ENCODE measurements around the gene TMC2.

Gene TMC2

DNA sequence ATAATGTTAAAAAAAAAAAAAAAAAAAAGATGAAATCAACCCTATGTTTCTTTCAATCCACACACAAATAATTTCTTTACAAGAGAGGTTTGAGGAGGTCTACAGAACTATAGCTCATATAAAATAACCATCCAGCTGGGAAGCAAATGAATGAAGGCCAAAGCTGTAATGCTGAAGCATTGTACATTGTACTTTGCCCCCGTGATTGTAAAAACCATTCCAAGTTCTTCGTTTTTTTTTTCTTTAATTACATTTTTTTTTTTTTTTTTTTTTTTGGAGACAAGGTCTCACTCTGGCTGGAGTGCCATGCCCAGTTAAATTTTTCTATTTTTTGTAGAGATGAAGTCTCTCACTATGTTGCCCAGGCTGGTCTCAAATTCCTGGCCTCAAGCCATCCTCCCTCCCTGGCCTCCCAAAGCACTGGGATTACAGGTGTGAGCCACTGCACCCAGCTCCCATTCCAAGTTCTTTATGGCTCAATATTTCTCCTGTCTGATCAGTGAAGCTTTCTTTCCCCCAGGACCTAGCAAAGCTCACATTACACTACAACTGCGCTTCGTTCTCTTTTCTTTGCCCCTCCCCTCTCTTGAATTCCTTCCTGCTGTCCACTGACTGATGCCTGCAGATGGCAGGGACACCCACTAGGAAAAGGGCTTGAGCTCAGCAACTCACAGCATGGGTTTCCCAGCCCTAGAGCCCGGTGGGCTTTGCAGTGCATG is 63.1 kb downstream of the TMC2 start:
- TF ChIP-seq, protein P1, sequence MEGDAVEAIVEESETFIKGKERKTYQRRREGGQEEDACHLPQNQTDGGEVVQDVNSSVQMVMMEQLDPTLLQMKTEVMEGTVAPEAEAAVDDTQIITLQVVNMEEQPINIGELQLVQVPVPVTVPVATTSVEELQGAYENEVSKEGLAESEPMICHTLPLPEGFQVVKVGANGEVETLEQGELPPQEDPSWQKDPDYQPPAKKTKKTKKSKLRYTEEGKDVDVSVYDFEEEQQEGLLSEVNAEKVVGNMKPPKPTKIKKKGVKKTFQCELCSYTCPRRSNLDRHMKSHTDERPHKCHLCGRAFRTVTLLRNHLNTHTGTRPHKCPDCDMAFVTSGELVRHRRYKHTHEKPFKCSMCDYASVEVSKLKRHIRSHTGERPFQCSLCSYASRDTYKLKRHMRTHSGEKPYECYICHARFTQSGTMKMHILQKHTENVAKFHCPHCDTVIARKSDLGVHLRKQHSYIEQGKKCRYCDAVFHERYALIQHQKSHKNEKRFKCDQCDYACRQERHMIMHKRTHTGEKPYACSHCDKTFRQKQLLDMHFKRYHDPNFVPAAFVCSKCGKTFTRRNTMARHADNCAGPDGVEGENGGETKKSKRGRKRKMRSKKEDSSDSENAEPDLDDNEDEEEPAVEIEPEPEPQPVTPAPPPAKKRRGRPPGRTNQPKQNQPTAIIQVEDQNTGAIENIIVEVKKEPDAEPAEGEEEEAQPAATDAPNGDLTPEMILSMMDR (IDR thresholded peaks at IDR 0.05; ENCODE audit: control insufficient read depth, insufficient read depth, low read depth, low read length, missing control alignments): no peak
- no peak overlapping the region for H3K4me3 ChIP-seq (ENCODE audit: control insufficient read depth, low read depth, low read length)
- no peak for DNase-seq (ENCODE audit: low read depth)

DNA sequence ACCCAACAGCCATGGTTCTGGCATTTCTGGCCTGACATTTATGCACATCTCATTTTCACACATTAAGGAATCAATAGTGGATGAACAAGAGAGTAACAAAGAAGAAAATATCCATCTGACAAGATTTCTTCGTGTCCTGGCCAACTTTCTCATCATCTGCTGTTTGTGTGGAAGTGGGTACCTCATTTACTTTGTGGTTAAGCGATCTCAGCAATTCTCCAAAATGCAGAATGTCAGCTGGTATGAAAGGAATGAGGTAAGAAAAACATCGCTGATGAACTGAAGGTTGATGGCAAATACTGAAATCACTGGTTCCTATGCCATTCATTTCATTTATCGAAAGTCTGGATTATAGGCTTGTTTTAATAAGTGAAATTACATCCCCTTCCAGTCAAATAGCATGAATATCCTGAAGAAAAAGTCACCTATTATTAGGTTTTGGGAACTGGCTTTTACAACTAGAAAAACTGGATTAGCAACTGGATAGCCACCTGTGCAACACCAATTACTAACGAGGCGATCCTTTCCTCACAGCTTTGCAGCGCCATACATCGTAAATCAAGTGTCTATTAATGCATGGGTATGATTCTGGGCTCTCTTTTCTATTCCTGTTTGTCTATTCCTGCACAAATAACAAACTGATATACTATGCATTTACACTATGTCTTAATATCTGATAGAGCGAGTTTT is 65.8 kb downstream of the TMC2 start:
- TF ChIP-seq, protein P1 (IDR thresholded peaks at IDR 0.05; ENCODE audit: control insufficient read depth, insufficient read depth, low read depth, low read length, missing control alignments): no peak
- H3K4me3 ChIP-seq (ENCODE audit: control insufficient read depth, low read depth, low read length): no peak overlapping the region
- DNase-seq (ENCODE audit: low read depth): no peak

DNA sequence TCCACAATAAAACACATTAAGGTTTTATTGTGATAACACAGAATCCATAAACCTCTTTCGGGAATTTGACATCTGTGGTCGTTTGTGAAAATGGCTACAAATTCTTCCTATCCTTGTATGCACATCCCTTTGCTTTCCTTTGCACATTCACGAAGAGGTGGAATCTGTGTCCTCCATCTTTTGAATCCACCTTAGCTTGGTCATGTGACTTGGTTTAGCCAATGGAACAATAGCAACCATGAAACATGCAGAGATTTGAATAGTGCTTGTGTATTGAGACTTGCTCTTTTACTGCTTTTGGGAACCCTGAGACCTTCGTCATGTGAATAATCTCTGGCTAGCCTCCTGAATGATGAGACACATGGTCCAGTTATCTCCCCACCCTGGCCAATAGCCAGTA is 66.4 kb downstream of the TMC2 start:
- DNase-seq (ENCODE audit: low read depth): no peak
- TF ChIP-seq, protein P1 (IDR thresholded peaks at IDR 0.05; ENCODE audit: control insufficient read depth, insufficient read depth, low read depth, low read length, missing control alignments): no peak
- H3K4me3 ChIP-seq (ENCODE audit: control insufficient read depth, low read depth, low read length): no peak overlapping the region

DNA sequence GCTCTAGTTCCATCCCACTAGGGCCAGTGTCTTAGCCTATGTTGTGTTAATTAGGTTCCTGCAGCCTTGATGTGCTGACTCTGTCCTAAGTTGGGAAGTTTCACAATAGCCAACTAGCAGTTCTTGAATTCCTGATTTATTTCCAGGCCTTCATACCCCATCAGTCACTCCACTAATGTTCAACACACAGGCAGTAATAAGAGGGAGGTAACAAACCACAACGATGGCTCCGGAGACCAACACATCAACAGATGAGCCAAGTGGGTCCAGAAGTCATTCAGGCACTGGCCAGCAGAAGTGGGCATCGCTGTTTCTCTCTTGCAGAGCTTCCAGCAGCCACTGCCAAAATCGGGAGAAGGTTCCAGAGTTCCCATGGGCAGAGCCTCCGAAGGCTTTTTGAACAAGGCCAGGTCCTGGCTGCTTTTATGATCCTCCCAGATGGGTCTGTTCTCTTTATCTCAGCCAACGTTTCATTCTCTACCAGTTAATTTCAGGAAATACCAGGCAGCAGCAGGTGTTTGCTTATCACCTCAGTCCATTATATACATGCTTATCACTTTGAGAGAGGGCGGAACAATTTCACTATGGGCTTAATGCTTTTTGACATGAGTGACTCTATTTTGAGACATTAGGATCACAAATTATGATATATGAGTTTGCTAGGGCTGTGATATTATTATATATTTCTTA is 67.6 kb downstream of the TMC2 start:
- H3K4me3 ChIP-seq (ENCODE audit: control insufficient read depth, low read depth, low read length): no peak overlapping the region
- TF ChIP-seq, protein P1 (IDR thresholded peaks at IDR 0.05; ENCODE audit: control insufficient read depth, insufficient read depth, low read depth, low read length, missing control alignments): no peak
- DNase-seq (ENCODE audit: low read depth): no peak

DNA sequence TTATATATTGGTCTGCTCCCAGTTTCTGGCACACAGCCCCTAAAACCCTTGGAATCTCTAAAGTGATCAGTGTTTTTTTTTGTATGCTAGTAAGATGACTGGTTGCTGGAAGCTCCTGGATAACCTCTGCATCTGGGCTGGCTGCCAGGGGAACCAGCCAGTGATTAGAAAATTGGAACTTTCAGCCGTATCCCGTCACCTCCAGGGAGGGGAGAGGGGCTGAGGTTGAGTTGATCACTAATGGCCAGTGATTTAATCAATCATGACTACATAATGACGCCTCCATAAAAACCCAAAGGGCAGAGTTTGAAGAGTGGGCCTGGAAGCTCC is 68.1 kb downstream of the TMC2 start:
- no peak for DNase-seq (ENCODE audit: low read depth)
- no peak overlapping the region for H3K4me3 ChIP-seq (ENCODE audit: control insufficient read depth, low read depth, low read length)
- TF ChIP-seq, protein P1 (IDR thresholded peaks at IDR 0.05; ENCODE audit: control insufficient read depth, insufficient read depth, low read depth, low read length, missing control alignments): no peak

DNA sequence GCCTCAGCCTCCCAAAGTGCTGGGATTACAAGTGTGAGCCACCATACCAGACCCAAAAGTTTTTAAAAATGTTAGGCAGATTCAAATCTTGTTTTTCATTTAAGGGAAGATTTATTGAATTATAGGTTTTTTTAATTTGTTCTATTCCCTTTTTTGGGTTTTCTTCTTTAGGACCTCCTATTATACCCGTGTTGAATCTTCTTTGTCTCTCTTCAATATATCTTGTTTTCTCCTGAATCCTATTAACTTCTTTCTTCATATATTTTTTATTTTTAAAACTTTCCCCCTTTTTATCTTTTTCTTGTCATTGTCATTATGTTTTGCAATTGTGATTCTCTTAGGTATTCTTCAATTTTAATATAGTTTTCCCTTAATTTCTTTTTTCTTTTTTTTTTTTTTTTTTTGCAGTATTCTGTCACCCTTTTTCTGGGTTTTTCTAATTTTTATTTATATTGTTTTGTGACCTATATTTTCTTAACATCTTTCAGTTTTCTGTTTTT is 70.2 kb downstream of the TMC2 start:
- TF ChIP-seq, protein P1 (IDR thresholded peaks at IDR 0.05; ENCODE audit: control insufficient read depth, insufficient read depth, low read depth, low read length, missing control alignments): no peak
- DNase-seq (ENCODE audit: low read depth): no peak
- H3K4me3 ChIP-seq (ENCODE audit: control insufficient read depth, low read depth, low read length): no peak overlapping the region

Measured in AG09309 (cell line).